Progenitor cell of endocrine pancreas (in vitro differentiated cells): ENCODE measurements around the gene PHTF2. TPM values are rescaled to one million over a fixed set of nuclear protein-coding genes. Genes with fewer than 3 reads are reported as not detected.

Experiments
- DNase-seq: peaks from one replicate; pipeline ENCODE4 v3.0.0; 2021; ENCODE audit warnings: low spot score; ENCODE audit not compliant: unreplicated experiment
- H3K27ac Mint-ChIP-seq: 2 replicates; pipeline ENCODE4 v1.8.0; 2021; ENCODE audit warnings: mild to moderate bottlenecking, moderate library complexity, mixed read lengths
- H3K27me3 Mint-ChIP-seq: 2 replicates; pipeline ENCODE4 v1.8.0; 2021; ENCODE audit warnings: mixed read lengths
- H3K36me3 Mint-ChIP-seq: 2 replicates; pipeline ENCODE4 v1.8.0; 2022; ENCODE audit warnings: mixed read lengths; ENCODE audit not compliant: insufficient read depth
- H3K4me1 Mint-ChIP-seq: 2 replicates; pipeline ENCODE4 v1.8.0; 2021; ENCODE audit warnings: low read depth, mixed read lengths
- H3K4me3 Mint-ChIP-seq: 2 replicates; pipeline ENCODE4 v1.8.0; 2021; ENCODE audit warnings: low read depth, mild to moderate bottlenecking, moderate library complexity, mixed read lengths
- H3K9me3 Mint-ChIP-seq: 2 replicates; pipeline ENCODE4 v1.8.0; 2021; ENCODE audit warnings: low read depth, mixed read lengths
- total RNA-seq: library from RNA; stranded (reverse); gene quantifications from 2 replicates; pipeline ENCODE4 v1.2.1, GENCODE V29; 2021
- TF ChIP-seq, protein P1 (sequence below): fragments of 200-600 bp; sonication (generic); IDR thresholded peaks from one replicate; pipeline ENCODE4 v1.5.0; 2021; ENCODE audit warnings: antibody characterized with exemption, mild to moderate bottlenecking; ENCODE audit not compliant: unreplicated experiment

The PHTF2 gene
- total RNA-seq, 1 donor from 2014 or later, result 13.0 TPM

DNA sequence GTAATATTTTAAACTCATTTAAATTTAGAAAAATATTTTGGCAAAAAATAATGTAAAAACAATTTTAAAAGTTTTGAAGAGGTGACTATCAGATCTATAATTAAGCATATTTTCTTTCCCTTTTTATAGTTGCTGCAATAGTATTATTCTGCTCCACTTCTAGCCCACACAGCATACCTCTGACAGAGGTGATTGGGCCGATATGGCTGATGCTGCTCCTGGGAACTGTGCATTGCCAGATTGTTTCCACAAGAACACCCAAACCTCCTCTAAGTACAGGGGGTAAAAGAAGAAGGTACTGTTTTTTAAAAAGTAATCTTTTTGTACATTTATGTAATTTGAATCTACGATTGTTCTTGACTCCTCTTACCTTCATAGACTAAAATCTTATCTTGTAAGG lies 110.1 kb downstream of the PHTF2 start:
- H3K4me1 Mint-ChIP-seq, result no peaks in the 10 kb centered on the region
- TF ChIP-seq, protein P1, sequence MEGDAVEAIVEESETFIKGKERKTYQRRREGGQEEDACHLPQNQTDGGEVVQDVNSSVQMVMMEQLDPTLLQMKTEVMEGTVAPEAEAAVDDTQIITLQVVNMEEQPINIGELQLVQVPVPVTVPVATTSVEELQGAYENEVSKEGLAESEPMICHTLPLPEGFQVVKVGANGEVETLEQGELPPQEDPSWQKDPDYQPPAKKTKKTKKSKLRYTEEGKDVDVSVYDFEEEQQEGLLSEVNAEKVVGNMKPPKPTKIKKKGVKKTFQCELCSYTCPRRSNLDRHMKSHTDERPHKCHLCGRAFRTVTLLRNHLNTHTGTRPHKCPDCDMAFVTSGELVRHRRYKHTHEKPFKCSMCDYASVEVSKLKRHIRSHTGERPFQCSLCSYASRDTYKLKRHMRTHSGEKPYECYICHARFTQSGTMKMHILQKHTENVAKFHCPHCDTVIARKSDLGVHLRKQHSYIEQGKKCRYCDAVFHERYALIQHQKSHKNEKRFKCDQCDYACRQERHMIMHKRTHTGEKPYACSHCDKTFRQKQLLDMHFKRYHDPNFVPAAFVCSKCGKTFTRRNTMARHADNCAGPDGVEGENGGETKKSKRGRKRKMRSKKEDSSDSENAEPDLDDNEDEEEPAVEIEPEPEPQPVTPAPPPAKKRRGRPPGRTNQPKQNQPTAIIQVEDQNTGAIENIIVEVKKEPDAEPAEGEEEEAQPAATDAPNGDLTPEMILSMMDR, result no peak
- no peak overlapping the region for H3K4me3 Mint-ChIP-seq
- H3K27me3 Mint-ChIP-seq, result no peaks in the 10 kb centered on the region
- no peak overlapping the region for H3K27ac Mint-ChIP-seq
- H3K9me3 Mint-ChIP-seq, result no peaks in the 10 kb centered on the region
- no peak for DNase-seq
- no peaks in the 10 kb centered on the region for H3K36me3 Mint-ChIP-seq

DNA sequence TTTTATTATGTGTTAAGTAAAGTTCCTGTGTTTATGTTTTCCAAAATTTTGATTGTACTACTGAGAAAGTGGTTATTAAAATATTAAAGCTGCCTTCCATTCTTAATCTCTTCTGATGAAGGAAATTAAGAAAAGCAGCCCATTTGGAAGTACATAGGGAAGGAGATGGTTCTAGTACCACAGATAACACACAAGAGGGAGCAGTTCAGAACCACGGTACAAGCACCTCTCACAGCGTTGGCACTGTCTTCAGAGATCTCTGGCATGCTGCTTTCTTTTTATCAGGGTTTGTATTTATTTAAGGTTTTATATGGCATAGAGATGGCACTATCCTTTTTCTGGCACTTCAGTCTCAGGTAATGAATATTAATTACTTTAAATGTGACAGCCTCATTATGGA lies 111.6 kb downstream of the PHTF2 start:
- Mint-ChIP-seq H3K27me3 (no peaks in the 10 kb centered on the region), H3K4me1 (peaks cover 2% of the 10 kb centered on the region), H3K4me3 (no peak overlapping the region), H3K36me3 (peaks cover 1% of the 10 kb centered on the region), H3K27ac (no peak overlapping the region), H3K9me3 (no peaks in the 10 kb centered on the region)
- no peak for DNase-seq
- TF ChIP-seq, protein P1, result no peak

DNA sequence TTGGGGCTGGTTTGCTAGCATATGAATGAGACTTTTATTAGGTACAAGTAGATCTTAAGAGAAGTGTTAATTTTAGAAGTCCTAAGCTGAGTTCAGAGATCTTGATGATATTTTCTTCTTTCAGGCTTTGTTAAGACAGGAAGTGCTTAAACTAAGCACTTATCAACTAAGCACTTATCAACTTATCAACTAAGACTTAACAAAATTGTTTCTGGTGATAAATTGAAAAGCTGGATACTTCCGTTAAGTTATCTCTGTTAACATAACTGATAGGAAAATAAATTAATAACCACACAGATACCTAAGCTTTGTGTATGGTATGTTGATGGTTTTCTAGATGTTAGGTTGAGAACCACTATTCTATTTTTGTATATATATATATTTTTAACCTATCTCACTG lies 113.7 kb downstream of the PHTF2 start:
- Mint-ChIP-seq H3K9me3 (no peaks in the 10 kb centered on the region), H3K36me3 (peaks cover 1% of the 10 kb centered on the region), H3K4me3 (no peak overlapping the region), H3K4me1 (peaks cover 3% of the 10 kb centered on the region), H3K27ac (no peak overlapping the region), H3K27me3 (no peaks in the 10 kb centered on the region)
- TF ChIP-seq, protein P1, result no peak
- DNase-seq, result no peak

DNA sequence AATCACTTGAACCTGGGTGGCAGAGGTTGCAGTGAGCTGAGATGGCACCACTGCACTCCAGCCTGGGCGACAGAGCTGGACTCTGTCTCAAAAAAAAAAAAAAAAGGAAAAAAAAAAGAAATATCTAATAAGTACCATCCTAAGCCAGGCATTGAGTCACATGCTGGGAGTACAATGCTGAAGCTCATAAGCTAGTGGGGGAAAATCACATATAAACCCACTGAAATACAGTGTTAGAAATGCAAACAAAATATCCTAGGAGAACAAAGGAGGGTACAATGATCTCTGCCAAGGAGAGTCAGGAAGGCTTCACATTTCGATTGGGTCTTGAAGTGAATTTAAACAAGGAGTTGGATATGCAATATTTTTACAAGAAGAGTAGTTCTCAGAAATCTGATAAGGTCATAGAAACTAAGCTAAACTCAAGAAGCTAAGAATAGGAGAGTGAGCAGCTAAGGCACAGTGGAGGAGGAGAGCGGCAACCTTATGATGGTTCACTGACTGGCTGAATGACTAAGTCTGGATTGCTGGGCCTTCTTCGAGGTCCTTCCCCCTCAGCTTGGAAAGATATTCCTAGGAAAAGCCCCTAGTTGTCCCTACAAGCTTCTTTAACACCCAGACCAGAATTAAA lies 115.5 kb downstream of the PHTF2 start:
- Mint-ChIP-seq H3K27me3 (no peaks in the 10 kb centered on the region), H3K4me3 (no peak overlapping the region), H3K9me3 (no peaks in the 10 kb centered on the region), H3K36me3 (peaks cover 1% of the 10 kb centered on the region), H3K27ac (no peak overlapping the region), H3K4me1 (peaks cover 14% of the 10 kb centered on the region)
- DNase-seq, result no peak
- TF ChIP-seq, protein P1, result no peak

DNA sequence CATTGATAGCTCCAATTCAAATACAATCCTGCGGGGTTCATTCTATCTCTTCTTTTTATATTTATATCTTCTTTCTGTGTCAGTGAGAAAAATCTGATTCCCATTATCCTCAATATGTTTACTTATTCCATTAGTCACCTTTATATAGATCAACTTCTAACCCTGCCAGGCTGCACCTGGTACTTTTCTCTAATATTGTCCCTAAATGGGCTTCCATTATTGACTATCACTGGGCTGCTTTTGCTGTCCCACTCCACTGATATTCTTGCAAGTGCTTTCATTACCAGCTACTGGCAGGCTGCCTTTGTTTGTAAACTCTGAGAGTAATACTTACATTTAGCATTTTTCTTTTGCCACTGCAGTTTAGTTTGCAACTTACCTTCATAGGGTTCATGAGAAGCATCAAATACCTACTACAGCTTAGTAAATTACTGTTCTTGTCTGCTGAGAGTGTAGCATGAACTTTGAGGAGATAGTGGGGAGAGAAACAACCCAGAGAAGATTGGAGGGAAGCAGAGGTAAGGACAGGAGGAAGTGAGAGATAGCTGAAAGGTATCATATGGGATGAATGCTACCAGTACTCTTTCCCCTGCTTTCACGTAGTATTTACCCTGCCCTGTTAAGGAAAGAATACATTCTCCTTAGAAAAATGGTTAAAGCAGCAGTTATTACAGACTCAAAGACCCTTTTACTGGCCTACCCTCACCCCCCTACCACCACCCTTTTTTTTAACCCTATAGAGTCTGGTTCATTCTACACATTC lies 119.1 kb downstream of the PHTF2 start:
- H3K27ac Mint-ChIP-seq, result no peak overlapping the region
- peaks cover 4% of the 10 kb centered on the region for H3K36me3 Mint-ChIP-seq
- H3K9me3 Mint-ChIP-seq, result no peaks in the 10 kb centered on the region
- H3K27me3 Mint-ChIP-seq, result no peaks in the 10 kb centered on the region
- no peak overlapping the region for H3K4me3 Mint-ChIP-seq
- peaks cover 14% of the 10 kb centered on the region for H3K4me1 Mint-ChIP-seq
- DNase-seq, result no peak
- TF ChIP-seq, protein P1, result no peak
